ENCODE data around the gene COL18A1.

Gene COL18A1

DNA sequence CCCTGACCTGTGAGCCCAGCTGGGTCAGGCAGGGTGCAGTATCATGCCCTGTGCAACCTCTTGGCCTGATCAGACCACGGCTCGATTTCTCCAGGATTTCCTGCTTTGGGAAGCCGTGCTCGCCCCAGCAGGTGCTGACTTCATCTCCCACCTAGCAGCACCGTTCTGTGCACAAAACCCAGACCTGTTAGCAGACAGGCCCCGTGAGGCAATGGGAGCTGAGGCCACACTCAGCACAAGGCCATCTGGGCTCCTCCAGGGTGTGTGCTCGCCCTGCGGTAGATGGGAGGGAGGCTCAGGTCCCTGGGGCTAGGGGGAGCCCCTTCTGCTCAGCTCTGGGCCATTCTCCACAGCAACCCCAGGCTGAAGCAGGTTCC, 107.6 kb downstream of the COL18A1 start:
- TF ChIP-seq, protein P1, sequence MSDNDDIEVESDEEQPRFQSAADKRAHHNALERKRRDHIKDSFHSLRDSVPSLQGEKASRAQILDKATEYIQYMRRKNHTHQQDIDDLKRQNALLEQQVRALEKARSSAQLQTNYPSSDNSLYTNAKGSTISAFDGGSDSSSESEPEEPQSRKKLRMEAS (IDR thresholded peaks at IDR 0.05; ENCODE audit: low read depth, low read length): no peak
- TF ChIP-seq, protein P2, sequence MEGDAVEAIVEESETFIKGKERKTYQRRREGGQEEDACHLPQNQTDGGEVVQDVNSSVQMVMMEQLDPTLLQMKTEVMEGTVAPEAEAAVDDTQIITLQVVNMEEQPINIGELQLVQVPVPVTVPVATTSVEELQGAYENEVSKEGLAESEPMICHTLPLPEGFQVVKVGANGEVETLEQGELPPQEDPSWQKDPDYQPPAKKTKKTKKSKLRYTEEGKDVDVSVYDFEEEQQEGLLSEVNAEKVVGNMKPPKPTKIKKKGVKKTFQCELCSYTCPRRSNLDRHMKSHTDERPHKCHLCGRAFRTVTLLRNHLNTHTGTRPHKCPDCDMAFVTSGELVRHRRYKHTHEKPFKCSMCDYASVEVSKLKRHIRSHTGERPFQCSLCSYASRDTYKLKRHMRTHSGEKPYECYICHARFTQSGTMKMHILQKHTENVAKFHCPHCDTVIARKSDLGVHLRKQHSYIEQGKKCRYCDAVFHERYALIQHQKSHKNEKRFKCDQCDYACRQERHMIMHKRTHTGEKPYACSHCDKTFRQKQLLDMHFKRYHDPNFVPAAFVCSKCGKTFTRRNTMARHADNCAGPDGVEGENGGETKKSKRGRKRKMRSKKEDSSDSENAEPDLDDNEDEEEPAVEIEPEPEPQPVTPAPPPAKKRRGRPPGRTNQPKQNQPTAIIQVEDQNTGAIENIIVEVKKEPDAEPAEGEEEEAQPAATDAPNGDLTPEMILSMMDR (IDR thresholded peaks at IDR 0.05; ENCODE audit: low read depth, low read length): no peak
- no peak for TF ChIP-seq POLR2A (IDR thresholded peaks at IDR 0.05; ENCODE audit: extremely low read depth, insufficient read length)
- TF ChIP-seq MYC (IDR thresholded peaks at IDR 0.05; ENCODE audit: low read depth, low read length): no peak
- no peak overlapping the region for H3K4me3 ChIP-seq (ENCODE audit: low read depth, low read length)

DNA sequence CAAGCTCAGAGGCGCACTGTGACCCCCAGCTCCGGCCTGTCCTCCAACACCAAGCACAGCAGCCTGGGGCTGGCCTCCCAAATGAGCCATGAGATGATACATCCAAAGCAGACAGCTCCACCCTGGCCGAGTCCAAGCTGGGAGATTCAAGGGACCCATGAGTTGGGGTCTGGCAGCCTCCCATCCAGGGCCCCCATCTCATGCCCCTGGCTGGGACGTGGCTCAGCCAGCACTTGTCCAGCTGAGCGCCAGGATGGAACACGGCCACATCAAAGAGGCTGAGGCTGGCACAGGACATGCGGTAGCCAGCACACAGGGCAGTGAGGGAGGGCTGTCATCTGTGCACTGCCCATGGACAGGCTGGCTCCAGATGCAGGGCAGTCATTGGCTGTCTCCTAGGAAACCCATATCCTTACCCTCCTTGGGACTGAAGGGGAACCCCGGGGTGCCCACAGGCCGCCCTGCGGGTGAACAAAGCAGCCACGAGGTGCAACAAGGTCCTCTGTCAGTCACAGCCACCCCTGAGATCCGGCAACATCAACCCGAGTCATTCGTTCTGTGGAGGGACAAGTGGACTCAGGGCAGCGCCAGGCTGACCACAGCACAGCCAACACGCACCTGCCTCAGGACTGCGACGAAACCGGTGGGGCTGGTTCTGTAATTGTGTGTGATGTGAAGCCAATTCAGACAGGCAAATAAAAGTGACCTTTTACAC, 108.2 kb downstream of the COL18A1 start:
- no peak for DNase-seq (ENCODE audit: low read depth)
- TF ChIP-seq, protein P2 (IDR thresholded peaks at IDR 0.05; ENCODE audit: low read depth, low read length): no peak
- no peak for TF ChIP-seq MYC (IDR thresholded peaks at IDR 0.05; ENCODE audit: low read depth, low read length)
- TF ChIP-seq POLR2A (IDR thresholded peaks at IDR 0.05; ENCODE audit: extremely low read depth, insufficient read length): no peak
- TF ChIP-seq, protein P1 (IDR thresholded peaks at IDR 0.05; ENCODE audit: low read depth, low read length): no peak
- no peak overlapping the region for H3K4me3 ChIP-seq (ENCODE audit: low read depth, low read length)

More for the DNA sequence above, 107.6 kb downstream of the COL18A1 start:
- DNase-seq (ENCODE audit: low read depth): no peak

DNA sequence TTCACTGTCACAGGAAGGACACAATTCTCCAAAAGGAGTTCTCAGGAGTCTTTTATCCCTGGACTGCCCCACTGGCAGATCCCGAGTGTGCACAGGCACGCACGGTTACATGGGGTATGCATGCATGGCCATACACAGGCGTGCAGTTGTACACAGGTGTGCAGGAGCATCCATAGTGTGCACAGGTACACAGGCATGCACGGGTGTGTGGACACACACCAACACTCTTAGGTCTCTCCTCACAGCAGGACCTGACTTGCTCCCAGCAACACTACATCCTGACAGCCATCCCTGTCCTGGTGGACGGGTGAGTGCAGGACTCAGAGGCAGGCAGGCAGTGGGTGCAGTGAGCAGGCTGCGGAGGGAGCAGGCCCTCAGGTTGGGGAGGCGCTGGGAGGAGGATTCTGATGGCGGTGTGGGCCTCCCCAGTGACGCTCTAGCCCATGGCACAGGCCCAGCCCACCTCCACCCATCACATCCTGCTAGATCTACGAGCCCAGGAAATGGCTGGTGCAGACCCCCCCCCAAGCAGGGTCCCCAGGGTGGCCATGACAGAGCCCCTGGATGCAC, 108.9 kb downstream of the COL18A1 start:
- TF ChIP-seq, protein P1 (IDR thresholded peaks at IDR 0.05; ENCODE audit: low read depth, low read length): no peak
- TF ChIP-seq MYC (IDR thresholded peaks at IDR 0.05; ENCODE audit: low read depth, low read length) (no peak), POLR2A (IDR thresholded peaks at IDR 0.05; ENCODE audit: extremely low read depth, insufficient read length) (no peak)
- TF ChIP-seq, protein P2 (IDR thresholded peaks at IDR 0.05; ENCODE audit: low read depth, low read length): no peak
- no peak for DNase-seq (ENCODE audit: low read depth)
- H3K4me3 ChIP-seq (ENCODE audit: low read depth, low read length): no peak overlapping the region

DNA sequence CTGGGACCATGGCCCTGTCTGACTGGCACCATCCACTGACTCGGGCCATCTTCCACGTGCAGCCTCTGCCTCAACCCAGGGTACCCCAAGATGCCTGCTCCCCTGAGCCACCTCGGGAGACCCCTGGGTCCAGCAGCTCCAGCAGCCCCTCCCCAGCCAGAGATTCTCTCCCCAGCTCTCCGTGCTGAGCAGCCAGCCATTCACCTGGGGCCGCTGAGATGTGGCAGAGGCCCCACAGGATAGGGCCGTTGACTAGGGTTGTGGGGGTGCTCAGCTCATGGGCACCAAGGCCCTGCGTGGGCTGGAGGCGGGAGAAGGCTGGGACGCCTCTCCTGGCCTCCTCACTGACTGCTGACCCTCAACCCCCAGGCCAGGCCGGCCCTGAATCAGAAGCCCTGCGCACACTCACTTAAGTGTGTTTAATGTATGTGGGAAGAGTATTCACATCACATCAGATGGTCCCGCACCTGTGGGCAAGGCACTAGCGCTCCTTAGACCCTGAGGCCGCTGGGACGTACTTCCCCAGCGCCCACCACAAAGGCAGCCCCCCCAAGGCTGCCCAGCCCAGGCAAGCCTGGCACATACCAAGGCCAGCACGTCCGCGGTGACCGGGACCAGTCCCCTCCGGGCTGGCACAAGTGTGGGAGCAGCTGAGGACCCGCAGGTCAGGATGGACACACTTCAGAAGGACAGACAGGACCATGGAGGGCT, 109.5 kb downstream of the COL18A1 start:
- no peak for TF ChIP-seq POLR2A (IDR thresholded peaks at IDR 0.05; ENCODE audit: extremely low read depth, insufficient read length)
- TF ChIP-seq MYC (IDR thresholded peaks at IDR 0.05; ENCODE audit: low read depth, low read length): no peak
- TF ChIP-seq, protein P1 (IDR thresholded peaks at IDR 0.05; ENCODE audit: low read depth, low read length): no peak
- TF ChIP-seq, protein P2 (IDR thresholded peaks at IDR 0.05; ENCODE audit: low read depth, low read length): no peak
- no peak overlapping the region for H3K4me3 ChIP-seq (ENCODE audit: low read depth, low read length)
- DNase-seq (ENCODE audit: low read depth): no peak

DNA sequence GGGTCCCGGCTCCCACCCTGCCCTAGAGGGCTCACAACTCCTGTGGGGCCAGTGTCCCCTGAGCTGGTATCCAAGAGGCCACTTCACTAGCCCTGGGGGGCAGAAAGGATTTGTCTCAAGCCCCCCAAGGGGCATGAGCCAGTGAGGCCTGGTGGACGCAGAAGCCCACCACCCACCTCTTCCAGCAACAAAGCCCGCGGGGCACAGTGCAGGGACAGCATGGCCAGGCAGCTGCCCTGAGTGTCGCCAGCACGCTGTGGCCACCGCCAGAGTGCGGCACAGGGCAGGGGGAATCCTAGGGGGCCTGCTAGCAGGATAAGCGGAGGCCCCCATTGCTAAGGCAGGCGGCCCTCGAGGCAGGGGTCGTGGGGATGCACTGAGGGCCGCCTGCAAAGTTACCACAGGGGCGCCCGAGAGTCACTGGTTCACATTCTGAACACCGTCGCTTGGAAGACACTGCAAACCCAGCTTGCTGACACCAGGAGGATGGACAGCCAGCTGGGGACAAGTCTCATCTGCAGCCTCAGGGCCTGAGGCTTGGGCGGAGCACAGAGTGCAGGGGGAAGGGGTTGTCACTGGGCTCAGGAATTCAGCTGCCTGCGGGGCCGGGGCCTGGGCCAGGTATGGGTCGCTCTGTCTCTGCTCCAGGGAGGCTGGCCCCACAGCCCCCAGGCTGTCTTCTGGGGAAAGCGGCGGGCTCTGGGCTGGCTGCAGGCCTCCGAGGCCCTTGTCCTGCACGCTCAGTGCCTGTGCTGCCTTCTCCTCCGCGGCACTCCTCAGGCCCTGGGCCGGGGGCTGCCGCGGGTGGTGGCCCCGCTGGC, 110.5 kb downstream of the COL18A1 start:
- TF ChIP-seq, protein P2 (IDR thresholded peaks at IDR 0.05; ENCODE audit: low read depth, low read length): no peak
- TF ChIP-seq MYC (IDR thresholded peaks at IDR 0.05; ENCODE audit: low read depth, low read length) (no peak), POLR2A (IDR thresholded peaks at IDR 0.05; ENCODE audit: extremely low read depth, insufficient read length) (no peak)
- TF ChIP-seq, protein P1 (IDR thresholded peaks at IDR 0.05; ENCODE audit: low read depth, low read length): no peak
- DNase-seq (ENCODE audit: low read depth): no peak
- no peak overlapping the region for H3K4me3 ChIP-seq (ENCODE audit: low read depth, low read length)

All from NB4 (cell line).